ENCODE measurements around the gene MTFR1L. TPM values are rescaled to one million over a fixed set of nuclear protein-coding genes. Genes with fewer than 3 reads are reported as not detected.

Gene MTFR1L
- total and polyA plus RNA-seq, 9 of the 15 experiments (the other 6 are each of a cell fraction or from before 2014, with no cell fraction given) = 41.4 to 98.5 (median 53.7) TPM

DNA sequence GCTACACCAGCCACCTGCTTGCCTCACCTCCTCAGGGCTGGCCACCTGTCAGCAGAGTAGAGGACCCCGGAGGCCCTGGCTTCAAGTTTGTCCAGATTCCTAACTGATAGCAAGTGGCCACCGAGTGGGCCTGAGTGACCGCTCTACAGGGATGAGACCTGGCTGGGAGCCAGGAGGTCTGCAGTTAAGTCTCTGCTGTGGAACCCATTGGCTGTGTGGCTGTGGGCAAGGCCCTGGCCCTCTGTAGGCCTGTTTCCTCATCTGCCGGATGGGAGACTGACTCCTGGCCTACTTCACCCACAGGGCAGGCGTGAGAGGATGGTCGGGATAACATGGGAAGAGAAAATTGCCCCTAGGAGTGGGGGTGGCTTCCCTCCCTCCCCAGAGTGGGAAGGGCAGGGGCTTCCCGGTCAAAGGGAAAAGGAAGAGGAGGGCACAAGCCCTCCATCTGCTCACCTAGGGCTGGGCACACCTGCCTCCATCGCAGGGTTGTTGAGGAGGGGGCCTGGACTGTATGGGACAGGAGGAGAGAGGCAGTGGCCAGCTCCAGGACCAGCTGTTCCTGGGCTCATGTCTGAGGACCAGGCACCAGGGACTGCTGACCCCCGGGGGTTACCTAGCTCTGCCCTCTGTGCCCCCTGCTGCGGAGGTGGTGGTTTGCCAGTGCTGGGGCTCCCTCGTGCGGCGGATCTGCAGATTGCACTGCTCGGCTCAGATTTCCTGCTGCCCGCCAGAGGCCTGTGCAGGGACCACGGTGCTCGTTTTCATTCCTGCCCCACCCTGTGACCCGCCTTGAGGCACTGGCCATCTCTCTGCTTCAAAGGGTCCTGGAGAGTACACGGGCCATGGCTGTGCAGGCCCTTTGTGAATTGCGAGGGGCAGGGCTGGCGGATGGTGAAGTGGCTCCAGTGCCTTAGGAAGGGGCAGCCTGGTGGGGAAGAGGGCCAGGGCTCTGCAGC is 9.1 kb upstream of the MTFR1L start (continued):
- TF ChIP-seq, protein P1, sequence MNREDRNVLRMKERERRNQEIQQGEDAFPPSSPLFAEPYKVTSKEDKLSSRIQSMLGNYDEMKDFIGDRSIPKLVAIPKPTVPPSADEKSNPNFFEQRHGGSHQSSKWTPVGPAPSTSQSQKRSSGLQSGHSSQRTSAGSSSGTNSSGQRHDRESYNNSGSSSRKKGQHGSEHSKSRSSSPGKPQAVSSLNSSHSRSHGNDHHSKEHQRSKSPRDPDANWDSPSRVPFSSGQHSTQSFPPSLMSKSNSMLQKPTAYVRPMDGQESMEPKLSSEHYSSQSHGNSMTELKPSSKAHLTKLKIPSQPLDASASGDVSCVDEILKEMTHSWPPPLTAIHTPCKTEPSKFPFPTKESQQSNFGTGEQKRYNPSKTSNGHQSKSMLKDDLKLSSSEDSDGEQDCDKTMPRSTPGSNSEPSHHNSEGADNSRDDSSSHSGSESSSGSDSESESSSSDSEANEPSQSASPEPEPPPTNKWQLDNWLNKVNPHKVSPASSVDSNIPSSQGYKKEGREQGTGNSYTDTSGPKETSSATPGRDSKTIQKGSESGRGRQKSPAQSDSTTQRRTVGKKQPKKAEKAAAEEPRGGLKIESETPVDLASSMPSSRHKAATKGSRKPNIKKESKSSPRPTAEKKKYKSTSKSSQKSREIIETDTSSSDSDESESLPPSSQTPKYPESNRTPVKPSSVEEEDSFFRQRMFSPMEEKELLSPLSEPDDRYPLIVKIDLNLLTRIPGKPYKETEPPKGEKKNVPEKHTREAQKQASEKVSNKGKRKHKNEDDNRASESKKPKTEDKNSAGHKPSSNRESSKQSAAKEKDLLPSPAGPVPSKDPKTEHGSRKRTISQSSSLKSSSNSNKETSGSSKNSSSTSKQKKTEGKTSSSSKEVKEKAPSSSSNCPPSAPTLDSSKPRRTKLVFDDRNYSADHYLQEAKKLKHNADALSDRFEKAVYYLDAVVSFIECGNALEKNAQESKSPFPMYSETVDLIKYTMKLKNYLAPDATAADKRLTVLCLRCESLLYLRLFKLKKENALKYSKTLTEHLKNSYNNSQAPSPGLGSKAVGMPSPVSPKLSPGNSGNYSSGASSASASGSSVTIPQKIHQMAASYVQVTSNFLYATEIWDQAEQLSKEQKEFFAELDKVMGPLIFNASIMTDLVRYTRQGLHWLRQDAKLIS (CRISPR knock-in tag; IDR thresholded peaks at IDR 0.05) = peak; percentile 36; the same call in 1 of the 2 replicates
- no peak for TF ChIP-seq DPF2 (IDR thresholded peaks at IDR 0.05)
- TF ChIP-seq HCFC1 (IDR thresholded peaks at IDR 0.05; ENCODE audit: low read depth, low read length) = no peak
- TF ChIP-seq NEUROD1 (IDR thresholded peaks at IDR 0.05; ENCODE audit: borderline replicate concordance, low read depth, low read length, partially characterized antibody) = no peak
- peak; percentile 93 to 98 for TF ChIP-seq RAD21 (CRISPR knock-in tag; conservative IDR thresholded peaks at IDR 0.05 in 1 of 2, IDR thresholded peaks at IDR 0.05 in 1 of 2)
- no peak for TF ChIP-seq TOE1 (IDR thresholded peaks at IDR 0.05; ENCODE audit: borderline replicate concordance)
- TF ChIP-seq TOE1 (CRISPR knock-in tag; IDR thresholded peaks at IDR 0.05; ENCODE audit: borderline replicate concordance, low read depth) = no peak
- TF ChIP-seq, protein P2, sequence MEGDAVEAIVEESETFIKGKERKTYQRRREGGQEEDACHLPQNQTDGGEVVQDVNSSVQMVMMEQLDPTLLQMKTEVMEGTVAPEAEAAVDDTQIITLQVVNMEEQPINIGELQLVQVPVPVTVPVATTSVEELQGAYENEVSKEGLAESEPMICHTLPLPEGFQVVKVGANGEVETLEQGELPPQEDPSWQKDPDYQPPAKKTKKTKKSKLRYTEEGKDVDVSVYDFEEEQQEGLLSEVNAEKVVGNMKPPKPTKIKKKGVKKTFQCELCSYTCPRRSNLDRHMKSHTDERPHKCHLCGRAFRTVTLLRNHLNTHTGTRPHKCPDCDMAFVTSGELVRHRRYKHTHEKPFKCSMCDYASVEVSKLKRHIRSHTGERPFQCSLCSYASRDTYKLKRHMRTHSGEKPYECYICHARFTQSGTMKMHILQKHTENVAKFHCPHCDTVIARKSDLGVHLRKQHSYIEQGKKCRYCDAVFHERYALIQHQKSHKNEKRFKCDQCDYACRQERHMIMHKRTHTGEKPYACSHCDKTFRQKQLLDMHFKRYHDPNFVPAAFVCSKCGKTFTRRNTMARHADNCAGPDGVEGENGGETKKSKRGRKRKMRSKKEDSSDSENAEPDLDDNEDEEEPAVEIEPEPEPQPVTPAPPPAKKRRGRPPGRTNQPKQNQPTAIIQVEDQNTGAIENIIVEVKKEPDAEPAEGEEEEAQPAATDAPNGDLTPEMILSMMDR (IDR thresholded peaks at IDR 0.05 in 2 of 3, conservative IDR thresholded peaks at IDR 0.05 in 1 of 3; ENCODE audit: insufficient read depth in 2 of 3, low read depth in 1 of 3, low read length in 3 of 3) = peak; percentile 95 to 97 (median 96)
- TF ChIP-seq RCOR1 (IDR thresholded peaks at IDR 0.05; ENCODE audit: borderline replicate concordance in 1 of 2, low read depth in 2 of 2, low read length in 2 of 2) = peak in 1 of 2 experiments; percentile 17; a peak in 1 of 4 replicates
- peak; percentile 26; the same call in 1 of the 2 replicates for TF ChIP-seq TCF7 (IDR thresholded peaks at IDR 0.05; ENCODE audit: borderline replicate concordance)
